HepG2 (cell line): Measurements from ENCODE around the gene TP53TG5. TPM values are rescaled to one million over a fixed set of nuclear protein-coding genes. Genes with fewer than 3 reads are reported as not detected.

Experiments used
- DMAP1 ChIP-seq: IDR thresholded peaks from 2 replicates; pipeline ENCODE4 v1.6.1; 2016
- HMG20A ChIP-seq: IDR thresholded peaks from 2 replicates; pipeline ENCODE4 v1.6.1; 2016; ENCODE audit warnings: borderline replicate concordance
- MNT ChIP-seq: fragments of 450-650 bp; IDR thresholded peaks from 2 replicates; pipeline ENCODE4 v1.6.1; 2016
- RCOR2 ChIP-seq: IDR thresholded peaks from 2 replicates; pipeline ENCODE4 v1.6.1; 2016; ENCODE audit warnings: missing biosample characterization, missing genetic modification reagents
- RXRB ChIP-seq: IDR thresholded peaks from 2 replicates; pipeline ENCODE4 v1.6.1; 2016; ENCODE audit warnings: borderline replicate concordance, missing genetic modification reagents, missing compliant biosample characterization
- SALL2 ChIP-seq: sonication (generic); formaldehyde crosslinking; IDR thresholded peaks from 2 replicates; pipeline ENCODE4 v1.8.1; 2023; ENCODE audit warnings: mild to moderate bottlenecking, missing genetic modification reagents, inconsistent platforms
- SRF ChIP-seq: IDR thresholded peaks from 2 replicates; pipeline ENCODE4 v1.6.1; 2011; ENCODE audit warnings: mild to moderate bottlenecking, low read depth, low read length, moderate library complexity
- ZMYM2 ChIP-seq: sonication (generic); formaldehyde crosslinking; IDR thresholded peaks from 2 replicates; pipeline ENCODE4 v1.8.0; 2022; ENCODE audit warnings: mild to moderate bottlenecking, missing genetic modification reagents
- ZNF407 ChIP-seq: sonication (generic); formaldehyde crosslinking; IDR thresholded peaks from one replicate; pipeline ENCODE4 v1.5.1; 2020; ENCODE audit warnings: mild to moderate bottlenecking, missing genetic modification reagents; ENCODE audit errors: not compliant biosample characterization
- ZUFSP ChIP-seq: sonication (generic); formaldehyde crosslinking; IDR thresholded peaks from 2 replicates; pipeline ENCODE4 v1.9.0; 2021; ENCODE audit warnings: missing genetic modification reagents, mild to moderate bottlenecking, borderline replicate concordance
- polyA plus RNA-seq, 8 experiments: library from polyadenylated mRNA; depleted of rRNA in 3 of 8; stranded (reverse) in 7 of 8; unstranded in 1 of 8; fragments of >200 nt; fragmentation: Illumina TruSeq in 4 of 8; extraction: Trizol in 4 of 8; gene quantifications; 2 replicates each; pipeline versions ENCODE4 v1.2.1 to v1.2.3, GENCODE V29; 2011 to 2016; ENCODE audit warnings: low read depth in 4 of 8, missing spikeins in 1 of 8, mixed read lengths in 1 of 8; ENCODE audit not compliant: insufficient read depth in 1 of 8
- total RNA-seq, 5 experiments: library from RNA; depleted of rRNA; stranded (reverse); fragments of >200 nt; fragmentation: Illumina TruSeq; extraction: Trizol; gene quantifications; 2 replicates each; pipeline ENCODE4 v1.2.3, GENCODE V29; 2016; ENCODE audit warnings: low read depth in 1 of 5

TP53TG5 gene
- total and polyA plus RNA-seq, 2 of the 13 experiments (the other 11 are each of a cell fraction or from before 2014, with no cell fraction given), result 0.11 TPM; not detected in 1

GRCh38 chr20:45358282-45359068 is 19.6 kb downstream of the TP53TG5 start (continued):
- TF ChIP-seq ZNF407 (CRISPR knock-in tag) (no peak), SRF (no peak), ZMYM2 (no peak), RCOR2 (CRISPR knock-in tag) (peak; percentile 62; the same call in 1 of the 2 replicates), ZUFSP (CRISPR knock-in tag) (no peak), HMG20A (CRISPR knock-in tag) (peak; percentile 4; the same call in 1 of the 2 replicates), MNT (peak; percentile 94), RXRB (CRISPR knock-in tag) (peak; percentile 42; the same call in 1 of the 2 replicates), SALL2 (no peak; the same call in 1 of the 2 replicates), DMAP1 (CRISPR knock-in tag) (peak; percentile 82; the same call in 1 of the 2 replicates)
